Measurements from ENCODE around the gene SLC30A10.
A peak's percentile ranks its signal among the peaks of the same experiment; 100 is the strongest.
"Not testable (repeated sequence)": the region's sequence is repeated elsewhere in the genome, so short reads cannot be mapped to it uniquely, and the experiment has no call there.

Gene SLC30A10

DNA sequence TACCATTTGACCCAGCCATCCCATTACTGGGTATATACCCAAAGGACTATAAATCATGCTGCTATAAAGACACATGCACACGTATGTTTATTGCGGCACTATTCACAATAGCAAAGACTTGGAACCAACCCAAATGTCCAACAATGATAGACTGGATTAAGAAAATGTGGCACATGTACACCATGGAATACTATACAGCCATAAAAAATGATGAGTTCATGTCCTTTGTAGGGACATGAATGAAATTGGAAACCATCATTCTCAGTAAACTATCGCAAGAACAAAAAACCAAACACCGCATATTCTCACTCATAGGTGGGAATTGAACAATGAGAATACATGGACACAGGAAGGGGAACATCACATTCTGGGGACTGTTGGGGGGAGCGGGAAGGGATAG lies 20.9 kb upstream of the SLC30A10 start:
- not testable (repeated sequence) for H3K9ac ChIP-seq (ENCODE audit: low read depth, low read length, poor library complexity); H2BK12ac ChIP-seq (ENCODE audit: low read length)
- no CpG with 5 or more reads among the region's 5 CpGs for WGBS, 2 donors (ENCODE audit: extremely low coverage in 2 of 2, insufficient read length in 2 of 2, insufficient replicate concordance in 1 of 2)

GRCh38 chr1:219948766-219949165 lies 20.4 kb upstream of the SLC30A10 start:
- not testable (repeated sequence) for H2BK5ac ChIP-seq (ENCODE audit: low read length); H3K9me3 ChIP-seq (replicated peaks in 1 of 2; ENCODE audit: control insufficient read depth in 2 of 2, insufficient read depth in 1 of 2, low read depth in 1 of 2, low read length in 2 of 2); H2AK5ac ChIP-seq (ENCODE audit: low read depth, low read length); H2AFZ ChIP-seq (ENCODE audit: low read length); DNase-seq (ENCODE audit: low spot score); H3K14ac ChIP-seq (ENCODE audit: low read length); H3K4me1 ChIP-seq (ENCODE audit: control insufficient read depth in 2 of 2, insufficient read depth in 1 of 2, low read depth in 1 of 2, low read length in 2 of 2); H2BK15ac ChIP-seq (ENCODE audit: low read length); H4K91ac ChIP-seq (ENCODE audit: low read depth, low read length, poor library complexity); H3K4me3 ChIP-seq (ENCODE audit: low read length in 2 of 2); H3K9ac ChIP-seq (ENCODE audit: low read depth, low read length, poor library complexity); H3K4me2 ChIP-seq (ENCODE audit: insufficient read depth, low read length, poor library complexity, severe bottlenecking); H3K27me3 ChIP-seq (ENCODE audit: control insufficient read depth in 3 of 3, insufficient read depth in 3 of 3, low read depth in 1 of 3, low read length in 3 of 3); H2BK12ac ChIP-seq (ENCODE audit: low read length); H3K4ac ChIP-seq (ENCODE audit: low read length); H3K27ac ChIP-seq (replicated peaks; ENCODE audit: low read length); H3K36me3 ChIP-seq (replicated peaks in 1 of 2; ENCODE audit: control insufficient read depth in 2 of 2, insufficient read depth in 2 of 2, low read length in 2 of 2); H3K18ac ChIP-seq (ENCODE audit: low read length); H2BK120ac ChIP-seq (ENCODE audit: low read depth, low read length); H3K23ac ChIP-seq (ENCODE audit: low read depth, low read length, poor library complexity); H3K79me1 ChIP-seq (ENCODE audit: low read depth, low read length); H4K8ac ChIP-seq (ENCODE audit: low read depth, low read length)
- WGBS, 2 donors (ENCODE audit: extremely low coverage in 2 of 2, insufficient read length in 2 of 2, insufficient replicate concordance in 1 of 2) = no CpG with 5 or more reads among the region's 3 CpGs

More for the DNA sequence above, 20.9 kb upstream of the SLC30A10 start:
- H3K9me3 ChIP-seq (replicated peaks in 1 of 2; ENCODE audit: control insufficient read depth in 2 of 2, insufficient read depth in 1 of 2, low read depth in 1 of 2, low read length in 2 of 2); H2BK15ac ChIP-seq (ENCODE audit: low read length); H3K36me3 ChIP-seq (replicated peaks in 1 of 2; ENCODE audit: control insufficient read depth in 2 of 2, insufficient read depth in 2 of 2, low read length in 2 of 2); H4K91ac ChIP-seq (ENCODE audit: low read depth, low read length, poor library complexity); H2AK5ac ChIP-seq (ENCODE audit: low read depth, low read length); H4K8ac ChIP-seq (ENCODE audit: low read depth, low read length); H3K79me1 ChIP-seq (ENCODE audit: low read depth, low read length); DNase-seq (ENCODE audit: low spot score); H2BK5ac ChIP-seq (ENCODE audit: low read length); H3K18ac ChIP-seq (ENCODE audit: low read length); H2AFZ ChIP-seq (ENCODE audit: low read length); H3K4ac ChIP-seq (ENCODE audit: low read length); H3K27me3 ChIP-seq (ENCODE audit: control insufficient read depth in 3 of 3, insufficient read depth in 3 of 3, low read depth in 1 of 3, low read length in 3 of 3); H3K27ac ChIP-seq (replicated peaks; ENCODE audit: low read length); H2BK120ac ChIP-seq (ENCODE audit: low read depth, low read length); H3K4me3 ChIP-seq (ENCODE audit: low read length in 2 of 2); H3K4me2 ChIP-seq (ENCODE audit: insufficient read depth, low read length, poor library complexity, severe bottlenecking); H3K14ac ChIP-seq (ENCODE audit: low read length); H3K23ac ChIP-seq (ENCODE audit: low read depth, low read length, poor library complexity); H3K4me1 ChIP-seq (ENCODE audit: control insufficient read depth in 2 of 2, insufficient read depth in 1 of 2, low read depth in 1 of 2, low read length in 2 of 2): not testable (repeated sequence)

DNA sequence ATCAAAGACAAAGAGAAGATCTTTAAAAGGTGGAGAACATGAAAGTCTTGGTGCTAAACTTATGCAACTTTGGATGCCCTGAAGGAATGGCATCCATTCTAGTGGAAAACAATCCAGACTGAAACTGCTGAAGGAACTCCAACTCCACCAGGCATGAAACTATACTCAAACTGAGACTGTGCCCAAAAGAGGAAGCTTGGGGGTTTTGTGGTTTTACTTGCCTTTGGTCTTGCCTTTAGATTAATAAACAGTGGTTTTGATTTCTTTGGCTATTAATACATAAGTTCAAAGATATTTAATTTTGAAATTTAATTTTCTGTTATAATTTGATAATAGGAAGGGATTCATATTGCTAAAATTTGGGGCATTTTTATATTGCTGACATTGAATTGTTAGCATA lies 17.4 kb upstream of the SLC30A10 start:
- Histone ChIP-seq H3K9me3 (replicated peaks in 1 of 2; ENCODE audit: control insufficient read depth in 2 of 2, insufficient read depth in 1 of 2, low read depth in 1 of 2, low read length in 2 of 2) (no peaks in the 10 kb centered on the region), H3K18ac (ENCODE audit: low read length) (no peak overlapping the region), H3K27me3 (ENCODE audit: control insufficient read depth in 3 of 3, insufficient read depth in 3 of 3, low read depth in 1 of 3, low read length in 3 of 3) (peaks cover 0 to 8% (median 0%) of the 10 kb centered on the region in 3 experiments), H2BK15ac (ENCODE audit: low read length) (no peak overlapping the region), H3K79me1 (ENCODE audit: low read depth, low read length) (no peaks in the 10 kb centered on the region), H2BK12ac (ENCODE audit: low read length) (no peak overlapping the region), H2AFZ (ENCODE audit: low read length) (no peak overlapping the region), H3K9ac (ENCODE audit: low read depth, low read length, poor library complexity) (no peak overlapping the region), H3K4me3 (ENCODE audit: low read length in 2 of 2) (no peak overlapping the region), H2BK120ac (ENCODE audit: low read depth, low read length) (no peak overlapping the region), H3K4me2 (ENCODE audit: insufficient read depth, low read length, poor library complexity, severe bottlenecking) (no peak overlapping the region), H3K27ac (replicated peaks; ENCODE audit: low read length) (no peak overlapping the region), H3K14ac (ENCODE audit: low read length) (no peak overlapping the region), H2BK5ac (ENCODE audit: low read length) (no peak overlapping the region), H3K36me3 (replicated peaks in 1 of 2; ENCODE audit: control insufficient read depth in 2 of 2, insufficient read depth in 2 of 2, low read length in 2 of 2) (no peaks in the 10 kb centered on the region), H3K23ac (ENCODE audit: low read depth, low read length, poor library complexity) (no peak overlapping the region), H4K8ac (ENCODE audit: low read depth, low read length) (no peak overlapping the region), H4K91ac (ENCODE audit: low read depth, low read length, poor library complexity) (no peak overlapping the region), H2AK5ac (ENCODE audit: low read depth, low read length) (no peak overlapping the region), H3K4me1 (ENCODE audit: control insufficient read depth in 2 of 2, insufficient read depth in 1 of 2, low read depth in 1 of 2, low read length in 2 of 2) (no peaks in the 10 kb centered on the region), H3K4ac (ENCODE audit: low read length) (no peak overlapping the region)
- DNase-seq (ENCODE audit: low spot score) = no peak

GRCh38 chr1:219941179-219942118 lies 13.1 kb upstream of the SLC30A10 start:
- Histone ChIP-seq H3K23ac (ENCODE audit: low read depth, low read length, poor library complexity) (no peak overlapping the region), H3K27me3 (ENCODE audit: control insufficient read depth in 3 of 3, insufficient read depth in 3 of 3, low read depth in 1 of 3, low read length in 3 of 3) (peaks cover 0 to 18% (median 0%) of the 10 kb centered on the region in 3 experiments), H2BK5ac (ENCODE audit: low read length) (no peak overlapping the region), H2BK15ac (ENCODE audit: low read length) (no peak overlapping the region), H4K8ac (ENCODE audit: low read depth, low read length) (no peak overlapping the region), H3K18ac (ENCODE audit: low read length) (no peak overlapping the region), H3K14ac (ENCODE audit: low read length) (no peak overlapping the region), H3K4me3 (ENCODE audit: low read length in 2 of 2) (no peak overlapping the region), H2BK120ac (ENCODE audit: low read depth, low read length) (no peak overlapping the region), H3K27ac (replicated peaks; ENCODE audit: low read length) (no peak overlapping the region), H3K4me2 (ENCODE audit: insufficient read depth, low read length, poor library complexity, severe bottlenecking) (no peak overlapping the region), H2BK12ac (ENCODE audit: low read length) (no peak overlapping the region), H3K4me1 (ENCODE audit: control insufficient read depth in 2 of 2, insufficient read depth in 1 of 2, low read depth in 1 of 2, low read length in 2 of 2) (no peaks in the 10 kb centered on the region), H4K91ac (ENCODE audit: low read depth, low read length, poor library complexity) (no peak overlapping the region), H3K36me3 (replicated peaks in 1 of 2; ENCODE audit: control insufficient read depth in 2 of 2, insufficient read depth in 2 of 2, low read length in 2 of 2) (no peaks in the 10 kb centered on the region), H3K79me1 (ENCODE audit: low read depth, low read length) (no peaks in the 10 kb centered on the region), H3K4ac (ENCODE audit: low read length) (no peak overlapping the region), H3K9ac (ENCODE audit: low read depth, low read length, poor library complexity) (no peak overlapping the region), H2AK5ac (ENCODE audit: low read depth, low read length) (no peak overlapping the region), H3K9me3 (replicated peaks in 1 of 2; ENCODE audit: control insufficient read depth in 2 of 2, insufficient read depth in 1 of 2, low read depth in 1 of 2, low read length in 2 of 2) (no peaks in the 10 kb centered on the region), H2AFZ (ENCODE audit: low read length) (peak overlapping the region; percentile 22)
- no peak for DNase-seq (ENCODE audit: low spot score)
- WGBS, 2 donors (ENCODE audit: extremely low coverage in 2 of 2, insufficient read length in 2 of 2, insufficient replicate concordance in 1 of 2) = no CpG with 5 or more reads among the region's 2 CpGs

Data from neuronal stem cell (in vitro differentiated cells).